Right atrium auricular region (tissue), 2 donors: ENCODE data around the gene CD79A. TPM values are rescaled to one million over a fixed set of nuclear protein-coding genes. Genes with fewer than 3 reads are reported as not detected.

Experiments
- DNase-seq: peaks from one replicate; pipeline ENCODE4 v3.0.0-alpha.2; 2019; ENCODE audit warnings: low spot score
- H3K27ac ChIP-seq, 2 donors: fragments of 200-600 bp; sonication (generic); 1 replicate in 1 of 2; 2 replicates in 1 of 2; pipeline ENCODE4 v1.5.1; 2016 to 2019
- H3K27me3 ChIP-seq, 2 donors: fragments of 200-600 bp; sonication (generic); one replicate each; pipeline versions ENCODE4 v1.5.1 to v1.6.0; 2017 to 2019
- H3K36me3 ChIP-seq: fragments of 200-600 bp; sonication (generic); one replicate; pipeline ENCODE4 v1.5.1; 2016
- H3K4me1 ChIP-seq, 2 donors: fragments of 200-600 bp; sonication (generic); one replicate each; pipeline versions ENCODE4 v1.5.1 to v1.6.0; 2017 to 2019
- H3K4me3 ChIP-seq, 2 donors: fragments of 200-600 bp; sonication (generic); 1 replicate in 1 of 2; 2 replicates in 1 of 2; pipeline ENCODE4 v1.5.1; 2017 to 2019; ENCODE audit warnings: mild to moderate bottlenecking in 1 of 2, moderate library complexity in 1 of 2
- H3K9me3 ChIP-seq, 2 donors: fragments of 200-600 bp; sonication (generic); one replicate each; pipeline ENCODE4 v1.5.1; 2019
- total RNA-seq, 2 donors: library from RNA; depleted of rRNA; stranded (reverse); fragments of >200 nt; gene quantifications; one replicate each; pipeline ENCODE4 v1.1.0, GENCODE V29; 2016
- TF ChIP-seq, protein P1 (sequence below), 2 donors: fragments of 200-600 bp; sonication (generic); IDR thresholded peaks; one replicate each; pipeline ENCODE4 v1.5.1; 2019; ENCODE audit warnings: antibody characterized with exemption in 2 of 2

CD79A gene
- total RNA-seq, 2 donors from 2014 or later, result 1.1 TPM; not detected in 1

DNA sequence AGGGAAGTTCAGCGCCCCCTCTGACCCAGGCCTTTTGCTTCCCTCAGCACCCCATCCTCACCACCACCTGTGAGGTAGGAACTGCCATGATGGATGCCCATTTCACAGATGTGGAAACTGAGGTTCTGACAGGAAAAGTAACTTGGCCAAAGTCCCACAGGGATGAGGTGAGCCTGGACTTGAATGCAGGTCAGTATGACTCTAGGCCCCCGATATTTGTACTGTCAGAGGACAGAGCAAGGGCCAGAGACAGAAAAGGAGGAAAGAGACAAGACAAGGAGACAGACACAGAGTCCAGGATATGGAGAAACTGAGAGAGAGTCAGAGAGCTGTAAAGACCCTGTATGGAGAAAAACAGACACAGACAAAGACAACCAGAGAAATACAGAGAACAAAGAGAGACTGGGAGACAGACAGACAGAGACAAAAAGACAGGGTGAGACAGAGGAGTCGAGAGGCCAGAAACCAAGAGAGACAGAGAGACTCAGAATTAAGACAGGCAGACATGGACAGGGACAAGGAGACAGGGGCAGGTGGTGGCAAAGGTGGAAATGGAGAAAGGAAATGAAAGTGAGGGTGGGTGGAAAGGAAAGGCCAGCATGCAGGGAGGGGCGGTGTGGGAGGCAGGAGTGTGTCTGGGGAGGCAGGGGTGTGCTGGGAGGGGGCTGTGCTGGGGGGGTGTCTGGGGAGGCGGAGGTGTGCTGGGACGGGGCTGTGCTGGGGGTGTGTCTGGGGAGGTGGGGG is 46.1 kb downstream of the CD79A start:
- no peak overlapping the region for H3K4me3 ChIP-seq
- no peak overlapping the region for H3K27ac ChIP-seq
- H3K4me1 ChIP-seq, result peaks cover 0 to 7% of the 10 kb centered on the region in 2 donors
- H3K36me3 ChIP-seq, result no peaks in the 10 kb centered on the region
- H3K27me3 ChIP-seq, result peaks cover 20 to 45% of the 10 kb centered on the region in 2 donors
- TF ChIP-seq, protein P1, sequence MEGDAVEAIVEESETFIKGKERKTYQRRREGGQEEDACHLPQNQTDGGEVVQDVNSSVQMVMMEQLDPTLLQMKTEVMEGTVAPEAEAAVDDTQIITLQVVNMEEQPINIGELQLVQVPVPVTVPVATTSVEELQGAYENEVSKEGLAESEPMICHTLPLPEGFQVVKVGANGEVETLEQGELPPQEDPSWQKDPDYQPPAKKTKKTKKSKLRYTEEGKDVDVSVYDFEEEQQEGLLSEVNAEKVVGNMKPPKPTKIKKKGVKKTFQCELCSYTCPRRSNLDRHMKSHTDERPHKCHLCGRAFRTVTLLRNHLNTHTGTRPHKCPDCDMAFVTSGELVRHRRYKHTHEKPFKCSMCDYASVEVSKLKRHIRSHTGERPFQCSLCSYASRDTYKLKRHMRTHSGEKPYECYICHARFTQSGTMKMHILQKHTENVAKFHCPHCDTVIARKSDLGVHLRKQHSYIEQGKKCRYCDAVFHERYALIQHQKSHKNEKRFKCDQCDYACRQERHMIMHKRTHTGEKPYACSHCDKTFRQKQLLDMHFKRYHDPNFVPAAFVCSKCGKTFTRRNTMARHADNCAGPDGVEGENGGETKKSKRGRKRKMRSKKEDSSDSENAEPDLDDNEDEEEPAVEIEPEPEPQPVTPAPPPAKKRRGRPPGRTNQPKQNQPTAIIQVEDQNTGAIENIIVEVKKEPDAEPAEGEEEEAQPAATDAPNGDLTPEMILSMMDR (IDR thresholded peaks at IDR 0.05), result no peak
- DNase-seq, result no peak
- no peaks in the 10 kb centered on the region for H3K9me3 ChIP-seq

DNA sequence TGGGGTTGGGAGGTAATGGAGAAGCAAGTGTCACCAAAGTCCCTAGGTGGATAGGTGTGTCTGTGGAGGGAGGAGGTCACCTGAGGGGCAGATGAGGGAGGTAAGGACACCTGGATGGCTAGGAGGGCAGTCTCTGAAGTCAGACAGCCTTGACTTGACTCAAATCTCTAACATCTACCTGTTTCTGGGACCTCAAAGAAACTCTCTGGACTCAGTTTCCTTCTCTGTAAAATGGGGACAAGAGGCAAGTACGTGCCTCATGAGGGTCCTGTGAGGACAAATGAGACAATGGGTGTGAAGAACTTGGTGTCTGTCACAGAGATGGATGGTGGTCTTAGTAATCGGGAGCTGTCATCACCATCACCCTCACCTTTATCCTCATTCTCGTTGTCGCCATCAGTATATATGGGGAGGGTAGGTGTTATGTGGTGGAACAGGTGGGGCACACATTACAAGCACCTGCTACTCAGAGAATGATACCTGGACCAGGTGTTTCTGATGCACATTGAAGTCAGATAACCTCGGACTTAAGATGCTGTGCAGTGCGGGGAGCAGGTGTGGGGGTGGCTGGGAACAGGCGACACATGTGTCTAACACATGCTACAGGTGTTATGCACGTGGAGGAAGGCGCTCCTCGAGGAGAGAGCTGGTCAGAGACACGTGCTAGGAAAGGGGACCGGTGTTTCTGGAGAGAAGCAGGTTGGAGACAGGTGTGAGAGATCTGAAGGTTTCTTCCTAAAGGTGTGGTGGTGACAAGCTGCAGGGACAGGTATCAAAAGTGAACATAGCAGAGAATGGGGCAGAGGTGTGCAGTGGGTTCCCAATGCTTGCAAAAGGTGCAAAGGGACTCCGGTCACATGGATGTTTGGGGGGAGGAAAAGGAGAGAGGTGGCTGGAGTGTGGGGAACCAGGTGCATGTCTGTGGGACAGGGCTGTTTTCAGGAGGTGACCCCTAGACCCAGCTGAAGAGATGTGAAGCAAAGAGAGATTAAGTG is 47.4 kb downstream of the CD79A start:
- Histone ChIP-seq H3K4me3 (no peak overlapping the region), H3K9me3 (no peaks in the 10 kb centered on the region), H3K27ac (no peak overlapping the region), H3K4me1 (peaks cover 0 to 18% of the 10 kb centered on the region in 2 donors), H3K27me3 (peaks cover 19 to 57% of the 10 kb centered on the region in 2 donors), H3K36me3 (no peaks in the 10 kb centered on the region)
- DNase-seq, result no peak
- TF ChIP-seq, protein P1 (IDR thresholded peaks at IDR 0.05), result no peak

DNA sequence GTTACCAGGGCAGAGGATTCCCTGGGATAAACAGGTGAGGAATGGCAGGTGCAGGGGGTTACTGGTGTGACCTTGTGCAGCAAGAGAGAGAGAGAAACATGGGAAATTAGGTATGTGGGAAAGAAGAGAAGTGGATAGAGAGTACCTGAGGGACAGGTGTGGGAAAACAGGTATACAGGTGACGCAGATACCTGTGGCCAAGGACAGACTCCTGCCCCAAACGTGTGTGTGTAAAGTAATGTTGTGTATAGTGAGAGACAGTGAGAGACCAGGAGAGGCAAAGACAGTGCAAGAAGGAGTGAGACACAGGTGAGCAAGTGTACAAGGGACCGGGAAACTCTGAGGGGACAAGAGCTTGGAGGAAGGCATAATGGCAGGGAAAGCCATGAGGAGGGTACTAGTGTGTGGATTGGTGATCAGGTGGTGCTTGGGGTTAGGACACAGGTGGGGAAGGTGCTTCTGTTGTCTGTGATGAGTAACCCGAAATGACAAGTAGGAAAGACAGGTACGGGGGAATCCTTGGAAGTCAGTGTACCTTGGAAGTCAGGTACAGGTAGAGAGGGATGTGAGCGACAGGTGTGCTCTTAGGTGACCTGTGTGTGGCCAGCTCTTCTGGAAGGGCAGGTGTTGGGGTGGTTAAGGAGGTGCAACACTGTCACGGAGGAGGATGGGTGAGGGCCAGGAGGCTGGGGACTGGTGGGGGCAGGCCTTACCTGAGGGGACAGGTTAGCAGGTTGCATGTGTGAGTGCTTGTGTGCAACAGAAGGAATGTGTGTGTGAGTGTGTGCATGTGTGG is 48.3 kb downstream of the CD79A start:
- Histone ChIP-seq H3K27me3 (peaks cover 26 to 67% of the 10 kb centered on the region in 2 donors), H3K36me3 (no peaks in the 10 kb centered on the region), H3K9me3 (no peaks in the 10 kb centered on the region), H3K4me3 (no peak overlapping the region), H3K27ac (no peak overlapping the region), H3K4me1 (peaks cover 0 to 18% of the 10 kb centered on the region in 2 donors)
- TF ChIP-seq, protein P1 (IDR thresholded peaks at IDR 0.05), result no peak
- DNase-seq, result no peak

DNA sequence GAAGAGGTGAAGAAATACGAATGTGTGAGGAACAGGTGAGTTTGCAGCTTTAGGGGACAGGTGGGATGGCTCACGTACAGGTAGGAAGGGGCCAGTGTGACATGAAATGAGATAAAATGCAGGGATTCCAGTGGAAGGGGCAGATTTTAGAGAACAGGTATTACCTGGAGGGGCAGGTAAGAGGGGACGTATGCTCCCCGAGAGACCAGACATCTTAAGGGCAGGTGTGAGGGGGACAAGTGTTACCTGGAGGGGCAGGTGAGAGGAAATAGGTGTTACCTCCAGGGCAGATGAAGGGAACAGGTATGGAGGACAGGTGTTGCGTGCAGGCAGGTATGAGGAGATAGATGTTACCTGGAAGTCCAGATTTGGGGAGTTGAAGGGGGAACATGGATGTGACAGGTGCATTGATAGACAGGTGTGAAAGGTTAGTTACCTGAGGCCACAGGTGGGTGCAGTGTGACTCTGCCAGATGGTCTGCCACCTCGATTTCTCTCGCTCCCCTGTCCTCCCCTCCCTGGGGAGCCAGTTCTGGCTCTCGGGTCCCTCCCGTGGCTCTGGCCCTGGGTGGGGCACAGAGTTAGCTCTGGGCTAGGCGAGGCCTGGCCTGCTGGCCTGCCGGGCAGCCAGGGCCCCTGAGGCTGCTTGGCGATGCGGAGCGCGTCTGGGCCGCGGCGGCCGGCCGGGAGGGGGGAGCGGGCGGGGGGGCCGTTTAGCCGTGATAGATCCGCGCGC is 49.1 kb downstream of the CD79A start:
- TF ChIP-seq, protein P1 (IDR thresholded peaks at IDR 0.05), result no peak
- no peak overlapping the region for H3K4me3 ChIP-seq
- H3K27ac ChIP-seq, result no peak overlapping the region
- peaks cover 0 to 18% of the 10 kb centered on the region in 2 donors for H3K4me1 ChIP-seq
- H3K9me3 ChIP-seq, result no peaks in the 10 kb centered on the region
- H3K27me3 ChIP-seq, result peaks cover 26 to 74% of the 10 kb centered on the region in 2 donors
- DNase-seq, result no peak
- H3K36me3 ChIP-seq, result no peaks in the 10 kb centered on the region
